NCI-H1694 (cell line): Measurements from ENCODE around the gene ATXN10.

Source experiments
- DNase-seq: peaks from one replicate; lab custom pipeline; 2025; lab: John Stamatoyannopoulos, UW

The ATXN10 gene

DNA sequence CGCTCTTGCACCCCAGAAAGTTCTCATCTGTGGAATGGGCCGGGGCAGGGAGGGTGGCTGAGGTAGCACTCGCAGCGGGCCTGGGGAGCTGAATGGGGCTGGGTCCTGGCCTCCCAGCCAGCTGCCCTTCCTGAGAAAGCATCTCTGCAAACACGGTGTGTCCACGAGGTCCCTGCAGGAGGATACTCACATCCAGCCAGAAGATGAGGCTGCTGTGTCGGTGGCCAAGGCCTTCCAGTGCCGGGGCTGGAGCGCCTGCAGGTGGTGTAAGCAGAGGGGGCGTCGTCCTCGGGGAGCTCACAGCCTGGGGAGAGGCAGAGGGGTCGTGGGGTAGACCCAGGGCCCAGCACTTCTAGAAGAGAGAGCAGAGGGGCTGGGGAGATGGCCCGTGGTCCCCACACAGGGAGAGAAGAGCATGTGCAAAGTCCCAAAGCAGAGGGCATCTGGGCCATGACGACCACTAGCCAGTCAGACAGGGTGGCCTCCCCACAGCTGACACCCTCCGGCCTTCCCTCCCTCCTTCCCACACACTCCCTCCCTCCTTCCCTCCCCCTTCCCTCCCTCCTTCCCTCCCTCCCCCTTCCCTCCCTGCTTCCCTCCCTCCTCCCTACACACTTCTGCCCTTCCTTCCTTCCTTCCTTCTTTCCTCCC lies 207.4 kb downstream of the ATXN10 start:
- no peak for DNase-seq

DNA sequence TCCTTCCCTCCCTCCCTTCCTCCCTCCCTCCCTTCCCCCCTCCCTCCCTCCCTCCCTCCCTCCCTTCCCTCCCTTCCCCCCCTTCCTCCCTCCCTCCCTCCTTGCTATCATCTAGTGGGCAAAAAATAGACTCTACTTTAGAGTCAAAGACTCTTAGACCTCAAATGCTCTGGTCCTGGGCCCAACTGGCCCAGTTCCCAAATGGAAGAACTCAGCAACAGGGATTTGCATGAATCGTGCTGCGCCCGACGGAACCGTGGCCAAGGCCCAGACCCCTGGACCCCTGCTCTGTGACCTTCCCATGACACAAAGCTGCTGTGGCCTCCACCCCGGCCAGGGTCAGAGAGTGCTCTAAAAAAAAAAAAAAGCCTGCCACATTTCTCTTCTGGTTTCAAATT lies 207.9 kb downstream of the ATXN10 start:
- no peak for DNase-seq

DNA sequence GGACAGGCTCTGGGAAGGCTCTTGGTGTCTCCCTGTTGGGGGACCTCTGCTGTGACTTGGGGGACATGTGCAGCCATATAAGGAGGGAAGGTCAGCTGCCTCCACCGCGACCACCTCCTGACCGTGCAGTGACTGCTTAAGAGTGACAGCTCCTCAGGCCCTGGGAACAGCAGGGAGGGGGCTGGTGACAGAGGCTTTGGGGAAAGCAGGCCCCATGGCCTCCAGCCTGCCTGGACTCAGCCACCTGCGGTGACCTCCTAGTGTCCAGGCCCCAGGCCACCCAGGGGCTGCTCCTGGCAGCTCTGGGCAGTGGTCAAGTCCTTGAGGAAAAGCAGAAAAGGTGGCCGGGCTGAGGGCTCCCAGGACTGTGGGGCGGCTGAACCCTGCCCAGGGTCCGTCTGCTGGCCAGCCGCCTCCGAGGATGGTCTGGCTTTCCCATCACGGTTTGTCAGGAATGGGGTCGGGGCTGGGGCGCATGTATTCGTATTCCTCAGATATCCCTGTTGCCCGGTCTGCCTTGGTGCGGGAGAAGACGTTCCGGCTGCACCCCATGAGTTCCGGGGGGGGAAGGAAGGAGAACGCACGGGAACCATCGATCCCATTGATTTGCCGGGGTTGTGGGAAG lies 208.6 kb downstream of the ATXN10 start:
- DNase-seq: no peak

DNA sequence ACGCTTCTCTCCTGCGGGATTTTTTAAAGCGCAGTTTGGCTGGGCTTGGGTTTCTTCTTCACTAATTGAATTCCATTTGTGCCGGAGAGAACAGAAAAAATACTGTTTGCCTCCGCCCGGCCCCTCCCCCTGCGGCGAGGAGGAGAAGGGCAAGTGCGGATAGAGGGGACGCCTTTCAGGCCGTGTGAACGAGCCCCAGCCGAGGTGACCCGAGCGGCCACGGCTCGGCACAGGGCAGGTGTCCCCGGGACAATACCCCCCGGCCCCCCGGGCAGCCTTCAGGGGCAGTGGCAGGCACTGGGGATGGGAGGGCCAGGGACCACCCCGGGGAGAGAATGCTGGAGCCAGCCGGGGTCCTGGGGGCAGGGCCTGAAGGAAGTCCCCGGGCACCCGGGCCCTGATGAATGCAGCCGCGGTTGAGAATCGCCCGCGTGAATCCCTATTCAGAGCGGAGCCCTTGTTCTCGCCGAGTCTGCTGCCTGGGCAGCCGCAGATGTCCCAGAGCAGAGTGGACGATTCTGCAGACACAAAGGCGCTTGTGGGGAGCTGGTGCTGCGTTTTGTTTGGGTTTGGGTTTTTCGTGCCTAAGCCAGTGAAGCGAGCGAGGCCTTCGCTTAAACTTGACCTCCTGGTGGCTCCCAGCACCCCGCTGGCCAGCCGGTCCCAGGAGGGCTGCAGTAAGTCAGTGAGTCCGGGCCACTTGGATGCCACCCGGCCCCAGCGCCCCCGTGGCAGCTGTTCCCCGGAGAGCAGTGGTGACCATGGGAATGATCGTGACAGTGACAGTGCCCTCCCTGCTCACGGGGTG lies 209.3 kb downstream of the ATXN10 start:
- no peak for DNase-seq

DNA sequence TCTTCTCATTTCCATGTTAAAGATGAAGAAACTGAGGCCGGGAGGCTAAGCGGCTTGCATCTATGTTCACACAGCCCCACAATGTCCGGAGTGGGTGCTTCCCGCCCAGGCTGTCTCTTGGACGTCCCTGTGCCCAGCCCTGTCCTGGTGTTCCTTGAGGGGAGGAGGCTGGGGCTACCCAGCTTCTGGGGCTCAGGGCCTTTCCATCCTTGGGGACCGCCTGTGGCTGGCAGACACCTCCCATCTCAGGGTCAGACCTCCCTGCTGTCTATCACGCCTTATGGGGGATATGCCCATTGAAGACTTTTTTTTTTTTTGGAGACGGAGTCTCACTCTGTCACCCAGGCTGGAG lies 209.9 kb downstream of the ATXN10 start:
- no peak for DNase-seq

DNA sequence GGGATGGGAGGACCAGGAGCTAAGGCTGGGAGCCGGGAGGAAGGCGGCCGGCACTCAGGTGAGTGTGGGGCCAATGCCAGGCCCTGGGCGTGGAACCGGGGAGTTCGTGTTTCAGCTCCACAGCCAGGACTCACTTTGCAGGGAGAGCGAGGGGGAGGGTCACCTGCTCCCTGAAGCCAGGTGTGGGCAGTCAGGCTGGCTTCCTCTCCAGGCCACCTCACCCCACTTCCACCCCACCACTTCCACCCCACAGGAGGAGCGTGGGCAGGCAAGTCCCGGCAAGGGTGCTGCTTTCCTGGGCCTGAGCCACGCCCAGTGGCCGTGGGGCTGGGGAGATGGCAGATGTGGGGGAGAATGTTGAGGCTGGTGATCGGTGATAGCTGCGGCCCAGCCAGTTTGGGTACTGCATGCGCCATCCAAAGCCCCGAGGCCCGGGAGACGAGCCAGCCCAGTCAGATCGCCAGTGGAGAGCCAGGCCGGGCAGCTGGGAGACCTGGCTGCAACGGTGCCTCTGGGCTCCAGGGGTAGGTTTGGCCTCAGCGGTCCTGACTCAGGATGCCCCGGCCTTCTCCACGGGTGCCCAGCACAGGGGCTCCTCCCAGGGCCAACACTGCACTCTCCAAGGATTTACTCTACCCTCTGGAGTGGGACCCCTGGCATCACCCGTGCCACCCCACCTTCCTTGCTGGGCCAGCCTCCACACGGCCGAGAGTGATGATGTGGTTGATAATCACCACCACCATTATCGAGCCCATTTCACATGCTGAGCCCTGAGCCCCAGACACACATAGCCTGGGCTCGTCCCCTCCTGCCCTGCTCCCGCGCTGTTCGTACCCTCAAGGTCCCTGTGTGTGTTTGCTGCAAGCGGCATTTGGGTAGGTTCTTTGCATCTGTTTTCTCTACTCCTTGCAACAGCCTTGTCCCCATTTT lies 211.5 kb downstream of the ATXN10 start:
- DNase-seq: no peak

DNA sequence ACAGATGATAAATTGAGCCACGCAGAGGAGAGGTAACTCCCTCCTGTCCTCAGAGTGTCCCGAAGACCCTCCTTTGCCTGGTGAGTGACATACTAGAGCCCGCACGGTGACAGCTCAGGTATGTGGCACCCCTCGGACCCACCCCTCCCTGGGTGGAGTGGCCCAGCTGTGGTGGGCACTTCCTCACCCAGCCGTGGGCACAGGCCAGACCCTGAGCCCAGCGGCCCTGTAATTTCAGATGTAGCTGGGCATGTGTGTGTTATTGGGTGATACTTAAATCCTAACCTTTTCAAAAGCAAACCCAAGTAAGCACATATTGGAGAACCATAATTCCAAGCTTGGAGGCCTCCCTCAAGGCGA lies 212.2 kb downstream of the ATXN10 start:
- DNase-seq: no peak

DNA sequence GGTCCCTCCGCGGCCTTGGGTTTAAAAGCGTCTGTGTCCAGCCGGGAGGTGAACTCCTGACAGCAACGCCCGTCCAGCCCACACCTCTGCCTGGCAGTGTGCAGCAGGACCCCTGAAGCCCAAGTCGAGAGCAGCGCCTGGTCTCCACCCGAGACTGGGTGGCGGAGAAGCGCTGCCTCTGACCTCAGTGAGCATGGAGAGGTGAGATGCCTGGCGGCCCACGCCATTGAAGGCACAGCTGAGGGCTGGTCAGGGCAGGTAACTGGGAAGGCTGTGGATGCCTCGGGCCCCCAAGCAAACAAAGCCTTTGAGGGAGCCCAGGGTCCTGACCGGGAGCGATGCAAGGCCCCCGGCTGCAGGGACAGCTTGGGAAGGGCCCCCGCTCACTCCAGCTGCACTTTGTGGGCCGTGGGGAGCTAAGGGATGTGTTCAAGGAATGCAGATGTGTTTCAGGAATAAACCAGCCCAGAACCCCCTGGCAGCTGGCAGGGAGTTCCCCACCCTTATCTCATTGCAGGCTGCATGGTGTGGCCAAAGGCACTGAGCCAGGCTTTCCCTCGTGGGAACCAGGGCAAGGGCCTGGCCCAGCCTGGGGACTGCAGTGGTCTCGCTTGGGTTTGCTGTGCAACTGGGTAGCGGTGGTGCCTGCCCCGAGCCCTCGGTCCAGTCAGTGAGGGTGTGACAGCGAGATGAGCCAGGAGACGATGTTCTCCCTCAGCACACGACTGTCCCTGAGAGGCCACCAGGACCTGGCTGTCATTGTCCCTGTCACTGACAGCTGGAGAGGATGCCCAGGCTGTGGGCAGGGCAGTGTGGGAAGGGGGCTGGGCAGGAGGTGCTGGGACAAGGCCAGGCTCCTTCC lies 212.8 kb downstream of the ATXN10 start:
- DNase-seq: no peak

DNA sequence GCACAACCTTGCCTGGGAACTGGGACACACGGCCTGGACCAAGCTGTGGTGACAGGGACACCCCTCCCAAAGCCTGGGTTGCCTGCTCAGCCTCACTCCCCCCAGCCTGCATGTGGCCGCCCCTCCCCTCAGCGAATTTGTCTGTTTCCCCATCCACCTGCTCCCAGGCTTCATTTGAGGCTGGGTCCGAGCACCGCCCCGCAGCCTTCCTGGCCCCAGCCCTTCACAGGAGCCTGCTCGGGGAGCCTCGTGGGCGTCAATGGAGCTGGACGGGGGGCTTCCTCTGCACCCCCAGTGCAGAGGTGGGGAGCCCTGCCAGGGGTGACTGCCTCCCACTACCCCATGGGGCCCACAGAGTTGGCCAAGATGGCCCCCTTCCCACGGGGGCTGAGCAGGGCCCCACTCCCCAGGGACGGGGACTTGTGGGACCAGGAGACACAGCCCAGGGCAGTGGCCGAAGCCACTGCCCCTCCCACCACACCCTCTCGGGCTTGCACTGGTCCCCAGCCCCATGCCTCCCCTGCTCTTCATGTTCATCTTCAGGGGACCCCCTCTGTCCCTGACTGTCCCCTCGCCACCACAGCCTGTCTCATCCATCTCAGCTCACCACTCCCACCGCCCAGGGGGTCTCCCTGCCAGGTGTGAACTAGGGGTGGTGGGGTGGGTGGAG lies 213.7 kb downstream of the ATXN10 start:
- no peak for DNase-seq

DNA sequence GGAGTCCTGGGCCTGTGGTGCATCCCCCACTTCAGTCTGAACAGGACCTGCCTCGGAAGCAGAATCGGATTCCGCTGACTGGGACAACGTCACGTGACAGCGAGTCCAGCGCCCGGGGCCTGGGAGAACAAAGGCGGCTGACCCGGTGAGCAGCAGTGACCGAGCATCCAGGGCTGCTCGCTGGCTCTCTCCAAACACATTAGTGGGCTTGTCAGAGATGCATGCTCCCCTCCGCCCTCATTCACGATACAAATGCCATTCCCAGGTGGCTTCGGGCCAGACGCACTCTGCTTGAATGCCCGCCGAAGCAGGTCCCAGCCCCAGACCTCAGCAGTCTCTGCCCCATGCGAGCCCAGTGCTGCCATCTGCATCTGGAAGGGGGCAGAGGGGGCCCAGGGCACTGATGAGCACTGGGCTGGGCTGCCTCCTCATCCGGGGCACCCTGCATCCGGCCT lies 214.3 kb downstream of the ATXN10 start:
- no peak for DNase-seq

DNA sequence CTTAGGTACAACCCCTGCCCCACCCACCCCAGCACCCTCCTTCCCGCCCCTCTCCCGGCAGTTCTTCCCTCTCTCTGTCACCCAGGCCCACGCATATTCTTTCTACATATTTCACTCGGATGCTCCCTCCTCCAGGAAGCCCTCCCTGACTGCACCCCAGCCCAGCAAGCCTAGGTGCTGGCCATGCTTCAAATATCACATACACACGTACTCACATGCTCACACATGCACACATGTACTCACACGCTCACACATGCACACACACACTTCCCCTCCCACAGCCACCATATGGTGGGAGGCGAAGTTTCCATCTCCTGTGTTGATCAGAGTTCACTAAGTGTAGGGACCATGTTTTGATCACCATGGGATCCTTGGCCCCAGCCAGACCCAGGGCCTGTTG lies 214.9 kb downstream of the ATXN10 start:
- no peak for DNase-seq

DNA sequence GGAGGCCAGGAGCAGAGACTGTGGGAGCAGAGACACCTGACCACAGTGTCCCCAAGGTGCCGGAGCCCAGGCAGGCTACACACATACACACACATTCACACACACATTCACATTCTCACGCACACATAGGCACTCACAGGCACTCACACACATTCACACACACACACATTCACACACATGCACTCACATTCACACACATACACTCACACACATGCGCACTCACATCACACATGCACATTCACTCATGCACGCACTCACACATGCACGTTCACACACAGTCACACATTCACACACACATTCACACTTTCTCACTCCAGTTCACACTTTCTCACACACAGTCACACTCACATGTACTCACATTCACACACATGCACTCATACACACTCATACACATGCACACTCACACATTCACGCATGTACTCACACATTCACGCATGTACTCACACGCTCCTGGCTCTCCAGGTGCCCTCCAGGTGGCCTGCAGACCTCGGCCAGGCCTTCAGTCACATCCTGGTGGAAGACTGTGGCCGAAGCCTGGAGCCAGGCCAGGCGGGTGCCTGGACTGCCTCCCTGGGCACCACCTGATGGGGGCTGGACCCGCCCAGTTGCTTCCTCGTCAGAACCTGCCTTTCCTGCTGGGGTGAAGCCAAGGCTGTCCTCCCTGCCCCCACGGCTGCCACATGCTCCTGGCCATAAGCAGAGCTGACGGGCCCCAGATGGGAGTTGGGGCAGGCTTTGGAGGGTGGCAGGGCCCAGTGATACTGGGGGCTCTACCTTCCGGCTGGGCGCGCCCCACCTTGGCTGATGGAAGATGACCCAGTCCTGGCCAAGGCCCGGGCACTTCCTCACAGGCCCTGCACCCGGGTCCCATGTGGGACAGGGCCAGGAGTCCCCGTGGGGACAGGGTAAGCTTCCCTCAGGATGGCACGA lies 215.8 kb downstream of the ATXN10 start:
- DNase-seq: no peak

DNA sequence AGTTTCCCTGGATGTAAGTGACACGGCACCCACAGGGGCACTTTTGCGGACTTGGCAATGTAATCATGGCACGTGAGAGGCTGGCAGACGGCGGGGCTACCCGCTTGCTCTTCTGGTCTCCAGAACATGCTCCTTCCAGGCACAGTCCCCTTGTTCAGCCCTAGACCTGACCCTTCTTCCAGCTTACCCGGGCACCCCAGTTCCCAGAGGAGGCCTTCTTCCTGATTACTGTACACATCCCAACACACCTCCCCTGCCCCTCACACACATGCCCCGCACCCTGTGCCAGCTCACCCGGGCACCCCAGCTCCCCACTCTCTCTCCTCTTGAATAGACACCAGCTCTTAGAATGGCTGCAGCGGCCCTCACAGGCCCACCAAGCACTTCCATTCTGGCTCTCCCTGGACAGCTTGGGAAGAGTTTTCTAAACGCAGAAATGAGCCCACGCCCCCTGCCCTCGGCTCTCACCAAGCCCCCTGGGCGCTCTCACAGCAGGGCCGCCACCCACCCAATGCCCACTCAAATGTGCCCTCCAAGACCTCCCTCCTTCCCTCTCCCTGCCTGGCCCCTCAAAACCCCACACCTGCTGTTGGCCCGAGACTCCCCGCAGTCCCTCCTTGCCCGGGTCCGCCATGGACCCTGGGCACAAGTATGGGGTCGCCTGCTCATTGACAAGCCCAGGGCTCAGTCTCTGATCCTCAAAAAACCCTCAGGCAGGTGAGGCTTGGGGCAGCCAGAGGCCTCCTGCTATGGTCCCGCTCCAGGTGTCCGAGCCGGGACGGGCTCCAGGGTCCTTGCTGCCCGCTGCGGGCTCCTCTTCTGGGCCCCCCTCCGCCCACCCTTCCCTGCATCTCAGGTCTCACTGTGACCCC lies 216.8 kb downstream of the ATXN10 start:
- DNase-seq: no peak

DNA sequence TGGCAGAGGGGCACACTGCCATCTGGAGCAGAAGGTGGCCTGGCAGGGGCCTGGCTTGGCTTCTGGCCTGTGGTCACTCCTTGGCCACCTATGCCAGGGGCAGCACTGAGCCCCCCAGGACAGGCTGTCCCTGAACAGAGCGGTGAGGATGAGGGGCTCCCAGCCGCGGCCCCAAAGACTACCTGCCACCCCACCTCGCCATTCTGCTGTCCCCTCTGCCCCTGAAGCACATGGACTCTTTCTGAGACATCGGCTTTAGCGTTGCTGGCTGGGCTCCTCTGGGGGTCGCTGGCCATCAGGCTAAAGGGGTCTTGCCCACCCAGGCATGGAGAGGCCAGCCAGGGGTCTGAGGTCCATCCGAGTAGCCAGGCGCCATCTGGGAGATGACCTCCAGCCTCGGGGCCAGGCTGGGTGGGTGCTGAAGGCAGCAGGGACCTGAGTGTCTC lies 217.5 kb downstream of the ATXN10 start:
- no peak for DNase-seq

DNA sequence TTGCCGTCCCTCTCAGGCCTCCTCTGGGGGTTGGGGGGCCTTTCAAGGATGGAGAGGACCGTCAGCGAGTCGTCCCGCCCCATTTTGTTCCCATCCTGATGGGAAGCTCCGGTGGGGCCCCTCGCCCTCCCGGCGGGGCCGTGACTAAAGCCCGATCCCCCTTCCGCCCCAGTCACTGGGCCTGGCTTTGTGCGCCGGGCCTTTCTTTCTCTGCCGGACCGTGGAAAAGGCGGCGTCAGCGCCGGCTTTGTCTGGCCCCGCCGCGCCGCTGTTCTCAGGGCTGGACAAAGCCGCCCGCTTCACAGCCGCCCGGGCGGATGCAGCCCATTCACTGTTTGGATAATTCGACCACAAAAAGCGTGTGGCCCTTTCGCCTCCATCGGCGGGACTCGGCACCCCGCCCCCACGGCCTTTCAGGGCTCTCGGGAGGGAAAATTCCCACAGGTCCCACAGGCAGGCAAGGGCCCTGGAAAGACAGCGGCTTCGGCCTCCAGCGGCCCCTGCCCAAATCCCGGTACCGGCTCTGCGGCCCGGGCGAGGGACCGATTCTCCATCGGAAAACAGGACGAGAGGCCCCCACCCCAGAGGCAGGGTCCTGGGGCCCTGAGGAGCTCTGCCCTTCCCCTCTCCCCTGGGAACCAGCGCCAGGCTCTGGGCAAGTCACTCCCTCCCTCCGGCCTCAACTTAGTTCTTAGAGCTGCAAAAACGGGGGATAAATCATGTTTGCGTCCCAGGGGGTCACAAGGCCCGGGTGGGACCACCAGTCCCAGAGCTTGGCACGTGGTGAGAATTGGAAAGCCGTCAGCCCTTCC lies 218.1 kb downstream of the ATXN10 start:
- no peak for DNase-seq

DNA sequence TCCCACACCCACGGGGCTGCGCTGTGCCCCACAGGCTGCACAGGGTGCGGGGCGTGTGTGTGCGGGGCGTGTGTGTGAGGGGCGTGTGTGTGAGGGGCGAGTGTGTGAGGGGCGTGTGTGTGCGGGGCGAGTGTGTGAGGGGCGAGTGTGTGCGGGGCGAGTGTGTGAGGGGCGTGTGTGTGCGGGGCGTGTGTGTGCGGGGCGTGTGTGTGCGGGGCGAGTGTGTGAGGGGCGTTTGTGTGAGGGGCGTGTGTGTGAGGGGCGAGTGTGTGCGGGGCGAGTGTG lies 218.7 kb downstream of the ATXN10 start:
- DNase-seq: no peak

DNA sequence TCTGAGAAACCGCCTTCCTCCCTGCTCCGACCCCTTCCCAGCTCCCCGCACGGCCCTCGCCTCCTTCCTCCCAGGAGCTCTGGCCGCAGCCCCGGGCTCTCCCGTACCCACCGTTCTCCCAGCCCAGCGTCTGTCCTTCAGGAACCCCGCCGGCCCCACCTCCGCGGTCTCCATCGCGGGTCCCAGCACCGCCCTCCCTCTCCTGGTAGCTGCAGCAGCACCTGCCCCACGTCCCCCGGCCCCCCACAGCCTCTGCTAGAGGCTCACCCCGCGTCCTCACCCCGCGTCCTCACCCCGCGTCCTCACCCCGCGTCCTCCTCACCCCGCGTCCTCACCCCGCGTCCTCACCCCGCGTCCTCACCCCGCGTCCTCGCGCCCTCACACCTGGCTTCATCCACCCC lies 219.4 kb downstream of the ATXN10 start:
- DNase-seq: no peak

DNA sequence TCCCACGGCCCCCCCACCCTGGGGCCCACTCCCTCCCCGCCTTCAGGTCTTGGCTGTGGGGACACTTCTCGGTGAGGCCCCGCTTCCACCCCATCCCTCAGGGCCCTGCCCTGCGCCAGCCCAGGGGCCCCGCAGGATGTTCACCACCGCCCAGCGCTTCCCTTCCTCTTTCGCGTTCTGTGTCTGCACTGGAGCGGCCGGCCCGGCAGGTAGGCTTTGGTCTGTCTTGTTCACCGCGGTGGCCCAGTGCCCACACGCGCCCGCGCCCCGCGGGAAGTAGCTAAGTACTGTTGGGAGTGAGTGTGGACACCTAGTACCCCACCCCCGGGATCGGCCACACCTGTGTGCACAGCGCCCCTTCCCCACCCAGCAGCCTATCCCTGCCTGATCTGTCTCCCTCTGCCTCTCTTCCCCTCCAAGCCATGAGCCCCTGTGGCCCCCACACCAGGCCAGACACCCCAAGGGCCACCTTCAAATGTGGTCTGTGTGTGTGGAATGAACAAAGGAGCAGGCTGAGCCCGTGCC lies 219.9 kb downstream of the ATXN10 start:
- no peak for DNase-seq
